GM18907 (cell line): ENCODE data around the gene RBM22.
A peak's percentile ranks its signal among the peaks of the same experiment; 100 is the strongest.
"Not testable (repeated sequence)": the region's sequence is repeated elsewhere in the genome, so short reads cannot be mapped to it uniquely, and the experiment has no call there.

ENCODE experiments used
- ATAC-seq: cut with Tn5 transposase; IDR thresholded peaks from one replicate; pipeline ENCODE4 v1.9.1; 2021; ENCODE audit warnings: mild to moderate bottlenecking, moderate library complexity; ENCODE audit not compliant: unreplicated experiment

RBM22 gene

DNA sequence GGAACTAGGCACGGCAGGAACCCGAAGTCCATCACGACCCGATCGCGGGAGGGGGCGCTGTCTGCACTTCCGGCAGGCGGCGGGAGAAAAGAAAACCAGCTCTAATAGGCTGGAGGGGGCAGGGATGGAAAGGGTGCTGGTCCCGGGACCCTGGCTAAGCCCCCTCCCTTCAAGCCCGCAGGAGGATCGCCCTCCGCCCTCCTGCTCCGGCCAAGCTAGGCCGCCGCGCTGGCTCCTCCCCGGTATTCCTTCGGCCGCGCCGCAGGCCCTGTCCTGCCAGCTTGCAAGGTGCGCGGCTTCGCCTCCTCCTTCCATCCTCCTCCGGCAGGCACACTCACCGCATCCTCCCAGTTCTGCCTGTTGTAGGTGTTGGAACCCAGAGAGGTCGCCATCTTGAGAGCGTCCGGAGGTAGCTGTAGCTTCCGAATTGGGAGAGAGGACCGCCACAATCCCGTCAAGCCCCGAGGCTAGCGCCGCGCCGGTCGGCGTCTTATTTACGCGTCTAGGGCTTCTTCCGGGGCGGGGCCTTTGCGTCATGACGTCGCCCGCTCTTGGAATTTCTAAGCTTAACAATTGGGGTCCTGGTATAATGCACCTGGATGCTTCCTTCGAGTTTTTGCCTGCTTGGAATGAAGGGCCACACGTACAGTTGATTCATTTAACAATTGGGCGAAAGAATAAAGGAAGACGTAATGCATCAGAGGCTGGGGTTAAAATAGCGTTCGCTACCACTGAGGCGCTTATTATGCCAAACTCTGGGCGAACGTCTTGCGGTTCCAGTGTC, at the start of gene RBM22:
Gene RBM22, minus strand, starts transcription at position 469 of the 784 bp plus-strand sequence. Its CDS starts 77 bp downstream, at position 392.
- peak; percentile 97 for ATAC-seq

- ATAC-seq: no peak
These were observed 49.6 kb upstream of the RBM22 start for GRCh38 chr5:150750469-150750868.

GRCh38 chr5:150743142-150743488, 42.3 kb upstream of the RBM22 start:
- ATAC-seq: not testable (repeated sequence)

DNA sequence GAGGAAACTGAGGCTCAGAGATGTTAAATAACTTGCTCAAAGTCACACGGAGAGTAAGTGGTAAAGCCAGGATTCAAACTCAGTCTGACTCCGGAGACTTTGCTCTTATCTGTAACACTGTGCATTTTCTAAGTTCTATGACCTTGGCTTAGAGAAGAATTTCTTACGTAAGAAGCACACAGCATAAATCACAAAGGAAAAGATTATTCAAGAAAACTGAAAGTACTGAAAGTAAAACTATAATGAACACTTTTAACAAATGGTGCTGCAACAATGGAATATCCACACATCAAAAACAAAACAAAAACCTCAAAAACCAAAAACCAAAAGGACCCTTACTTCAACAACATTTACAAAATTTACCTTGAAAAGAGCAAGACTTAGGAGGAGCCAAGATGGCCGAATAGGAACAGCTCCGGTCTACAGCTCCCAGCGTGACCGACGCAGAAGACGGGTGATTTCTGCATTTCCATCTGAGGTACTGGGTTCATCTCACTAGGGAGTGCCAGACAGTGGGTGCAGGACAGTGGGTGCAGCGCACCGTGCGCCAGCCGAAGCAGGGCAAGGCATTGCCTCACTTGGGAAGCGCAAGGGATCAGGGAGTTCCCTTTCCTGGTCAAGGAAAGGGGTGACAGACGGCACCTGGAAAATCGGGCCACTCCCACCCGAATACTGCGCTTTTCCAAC, 41.7 kb upstream of the RBM22 start:
- not testable (repeated sequence) for ATAC-seq

DNA sequence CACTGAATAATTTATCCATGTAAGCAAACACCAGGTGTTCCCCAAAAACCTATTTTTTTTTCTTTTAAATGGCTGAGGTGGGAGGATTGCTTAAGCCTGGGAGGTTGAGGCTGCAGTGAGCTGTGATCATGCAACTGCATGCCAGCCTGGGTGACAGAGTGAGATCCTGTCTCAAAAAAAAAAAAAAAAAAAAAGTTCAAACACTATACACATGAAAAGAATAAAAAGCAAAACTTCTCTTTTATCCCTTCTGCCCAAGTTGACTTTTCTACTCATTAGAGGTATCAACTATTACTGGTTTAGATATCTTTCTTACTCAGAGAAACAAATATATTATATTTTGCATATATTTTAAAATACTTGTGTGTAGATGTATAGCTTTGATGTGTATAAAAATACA, 40.1 kb upstream of the RBM22 start:
- ATAC-seq: no peak

DNA sequence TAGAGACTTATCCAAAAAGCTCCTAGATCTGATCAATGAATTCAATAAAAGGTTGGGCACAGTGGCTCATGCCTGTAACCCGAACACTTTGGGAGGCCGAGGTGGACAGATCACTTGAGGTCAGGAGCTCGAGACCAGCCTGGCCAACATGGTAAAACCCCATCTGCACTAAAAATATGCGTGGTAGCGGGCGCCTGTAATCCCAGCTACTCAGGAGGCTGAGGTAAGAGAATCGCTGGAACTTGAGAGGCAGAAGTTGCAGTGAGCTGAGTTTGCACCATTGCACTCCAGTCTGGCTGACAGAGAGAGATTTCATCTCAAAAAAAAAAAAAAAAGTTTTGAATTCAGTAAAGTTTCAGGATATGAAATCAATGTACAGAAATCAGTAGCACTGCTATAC, 38.0 kb upstream of the RBM22 start:
- ATAC-seq: no peak

GRCh38 chr5:150734579-150735384, 33.9 kb upstream of the RBM22 start:
- peak; percentile 76 for ATAC-seq

DNA sequence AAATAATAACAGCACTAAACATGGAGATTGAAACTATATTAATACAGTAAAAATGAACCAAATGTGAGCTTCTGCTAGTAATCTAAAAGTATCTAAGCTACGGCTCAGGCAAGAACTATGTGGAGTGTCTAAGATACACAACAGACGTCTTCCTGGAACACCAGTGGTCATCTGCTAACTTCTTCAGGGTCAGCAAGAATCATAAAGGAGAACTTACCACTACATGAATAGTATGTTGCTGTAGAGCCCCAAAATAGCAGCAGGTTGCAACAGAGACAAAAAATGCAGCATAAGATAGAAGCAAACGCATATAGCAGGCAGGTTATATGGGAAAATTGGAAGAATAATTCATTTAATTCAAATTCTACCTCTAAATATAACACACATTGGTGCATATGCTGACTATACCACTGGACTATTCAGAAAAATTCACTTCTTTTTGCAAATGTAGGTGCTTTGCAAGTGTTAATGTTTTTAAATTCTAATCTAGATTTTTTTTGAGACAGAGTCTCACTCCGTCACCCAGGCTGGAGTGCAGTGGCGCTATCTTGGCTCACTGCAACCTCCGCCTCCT, 30.9 kb upstream of the RBM22 start:
- ATAC-seq: no peak

GRCh38 chr5:150729859-150730258, 29.0 kb upstream of the RBM22 start:
- ATAC-seq: no peak

DNA sequence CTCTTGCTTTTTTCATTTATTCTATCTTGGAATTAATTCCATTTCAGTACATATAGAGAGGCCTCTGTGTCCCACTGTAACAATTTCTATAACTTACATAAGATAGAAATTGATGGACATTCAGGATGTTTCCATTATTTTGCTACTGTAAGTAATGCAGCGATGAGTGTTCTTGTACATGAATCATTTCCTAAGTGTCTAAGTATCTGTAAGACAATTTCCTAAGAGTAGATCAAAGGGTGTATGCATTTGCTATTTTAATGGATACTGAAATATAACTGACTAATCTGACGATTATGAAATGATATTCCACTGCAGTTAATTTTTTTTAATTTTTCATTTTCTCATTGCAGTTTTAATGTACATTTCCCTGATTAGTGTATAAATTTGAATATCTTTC, 23.0 kb upstream of the RBM22 start:
- ATAC-seq: no peak

DNA sequence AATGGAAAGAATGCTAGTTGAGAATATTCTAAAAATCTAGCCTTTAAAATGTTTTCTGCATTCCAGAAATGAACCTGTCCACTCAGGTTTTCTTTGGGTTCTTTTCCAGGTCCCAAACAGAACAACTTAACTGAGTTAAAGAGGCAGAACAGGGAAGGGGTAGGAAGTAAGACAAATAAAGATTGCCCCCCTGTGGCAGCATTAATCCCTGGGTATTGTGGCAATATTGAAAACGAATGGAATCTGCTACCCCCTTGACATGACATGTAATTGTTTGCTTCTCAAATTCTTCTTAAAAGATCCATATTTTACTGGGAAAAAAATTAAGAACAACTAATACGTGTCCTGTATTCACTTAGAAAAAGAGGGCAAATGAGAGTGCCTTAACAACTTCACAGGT, 9.3 kb upstream of the RBM22 start:
- no peak for ATAC-seq

- no peak for ATAC-seq
These were observed 6.0 kb upstream of the RBM22 start for GRCh38 chr5:150706776-150707390.

DNA sequence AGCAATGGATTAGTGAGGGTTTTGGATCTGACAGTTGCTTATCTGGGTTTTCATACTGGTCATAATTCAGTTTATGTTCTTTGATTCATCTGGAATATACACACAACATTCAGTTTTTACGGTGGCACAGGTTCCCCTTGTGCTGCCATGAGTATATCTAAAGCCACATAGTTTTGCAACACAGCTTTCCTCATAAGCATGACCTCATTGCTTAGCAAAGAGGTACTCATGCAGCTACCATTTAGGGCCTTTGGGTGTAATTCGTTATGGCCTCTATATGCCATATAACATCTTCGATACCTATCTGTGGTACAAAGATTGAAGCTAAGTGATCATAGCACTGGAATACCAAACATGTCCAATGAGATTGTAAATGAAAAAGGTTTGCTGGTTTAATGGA, 2.9 kb upstream of the RBM22 start:
- ATAC-seq: no peak

DNA sequence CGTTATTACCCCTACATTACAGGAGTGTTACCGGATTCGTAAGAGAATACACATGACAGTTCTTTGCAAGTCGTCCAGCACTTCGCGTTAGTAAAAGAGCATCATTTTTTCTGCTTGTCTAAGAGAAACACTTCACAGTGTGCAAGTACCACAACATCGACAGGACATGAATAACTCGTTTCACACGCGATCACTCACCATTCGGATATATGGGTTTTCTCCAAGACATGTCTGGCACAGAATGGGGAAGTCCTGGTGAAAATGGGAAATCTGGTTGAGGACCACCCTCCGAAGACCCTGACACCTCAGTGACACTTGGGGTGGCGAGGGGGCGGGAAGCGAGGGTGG, 642 bp downstream of the RBM22 start:
- ATAC-seq: peak; percentile 11

DNA sequence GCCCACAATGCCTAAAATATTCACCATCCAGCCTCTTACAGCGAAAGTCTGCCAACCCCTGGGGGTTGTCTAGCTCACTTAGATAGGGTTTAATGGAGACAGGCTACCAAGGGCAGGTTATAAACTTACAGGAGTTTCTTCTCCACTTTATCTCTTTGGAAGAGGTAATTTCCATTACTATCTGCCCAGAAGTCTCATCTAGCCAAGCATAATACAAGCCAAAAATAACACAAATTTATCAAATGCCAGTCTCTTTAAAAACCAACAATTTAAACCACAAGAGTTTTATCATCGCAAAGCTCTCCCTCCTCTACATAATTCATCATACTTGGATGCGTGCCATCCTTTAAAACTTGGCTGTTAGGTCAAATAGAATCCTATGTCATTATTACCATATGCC, 6.2 kb downstream of the RBM22 start:
- no peak for ATAC-seq

GRCh38 chr5:150692276-150692675, 8.6 kb downstream of the RBM22 start:
- ATAC-seq: no peak

DNA sequence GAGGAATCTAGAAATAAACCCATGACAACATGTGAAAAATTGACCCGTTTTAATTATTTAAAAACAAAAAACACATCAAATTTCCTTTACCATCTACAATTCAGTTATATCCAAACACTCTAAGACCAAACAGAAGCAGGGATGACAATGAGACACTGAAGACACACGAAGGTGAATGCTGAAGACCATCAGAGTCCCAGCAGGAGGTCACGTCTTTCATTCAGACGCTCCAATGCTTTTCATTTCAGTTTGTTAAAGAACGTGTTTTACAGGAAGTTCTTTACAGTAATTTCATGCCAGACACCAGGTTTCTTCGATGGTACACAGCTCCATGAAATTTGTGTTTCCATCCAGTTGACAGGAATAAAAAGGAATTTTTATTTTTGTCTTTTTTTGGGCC, 10.1 kb downstream of the RBM22 start:
- ATAC-seq: no peak

GRCh38 chr5:150689120-150689519, 11.7 kb downstream of the RBM22 start:
- no peak for ATAC-seq

DNA sequence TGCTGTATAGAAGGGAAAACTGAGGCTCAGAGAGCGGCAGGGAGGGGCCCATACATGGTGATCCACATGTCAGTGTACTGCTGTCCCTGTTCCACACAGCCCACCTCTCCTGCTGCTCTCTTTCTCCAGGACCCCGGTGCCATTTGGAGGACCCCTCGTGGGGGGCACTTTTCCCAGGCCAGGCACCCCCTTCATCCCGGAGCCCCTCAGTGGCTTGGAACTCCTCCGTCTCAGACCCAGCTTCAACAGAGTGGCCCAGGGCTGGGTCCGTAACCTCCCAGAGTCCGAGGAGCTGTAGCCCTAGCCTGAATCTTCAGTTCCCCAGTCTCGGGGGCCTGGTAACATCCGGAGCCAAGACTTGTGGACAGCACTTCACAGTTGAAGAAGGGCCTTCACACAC, 24.3 kb downstream of the RBM22 start:
- no peak for ATAC-seq

GRCh38 chr5:150675069-150675468, 25.8 kb downstream of the RBM22 start:
- no peak for ATAC-seq

DNA sequence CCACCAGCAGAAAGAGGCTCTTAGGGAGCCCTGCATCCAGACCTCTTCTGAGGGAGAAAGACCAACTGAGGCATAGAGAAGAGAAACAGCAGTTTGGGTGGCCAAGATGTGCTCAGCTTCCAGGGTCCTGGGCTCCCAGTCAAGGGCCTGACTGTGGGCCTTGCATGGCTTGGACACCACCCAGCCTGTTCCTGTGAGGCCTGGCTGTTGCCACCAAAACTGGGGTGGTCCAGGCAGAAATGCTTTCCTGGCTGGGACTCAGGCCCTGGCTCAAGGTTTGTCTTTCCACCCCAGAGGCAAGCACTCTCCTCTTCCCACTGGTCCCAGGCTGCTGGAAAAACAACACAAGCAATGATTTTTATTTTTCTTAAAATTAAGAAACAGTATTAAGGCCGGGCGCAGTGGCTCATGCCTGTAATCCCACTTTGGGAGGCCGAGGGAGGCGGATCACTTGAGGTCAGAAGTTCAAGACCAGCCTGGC, 26.5 kb downstream of the RBM22 start:
- ATAC-seq: no peak
